Neural cell (in vitro differentiated cells): Measurements from ENCODE around the gene HS3ST2. TPM values are rescaled to one million over a fixed set of nuclear protein-coding genes. Genes with fewer than 3 reads are reported as not detected.

Source experiments
- H2AFZ ChIP-seq: fragments of 200-600, 300-800 bp; sonication (generic), shearing (Covaris generic); 2 replicates; pipeline ENCODE4 v1.6.0; 2014; ENCODE audit warnings: low read depth, mild to moderate bottlenecking, antibody characterized with exemption, low read length, moderate library complexity
- H3F3A ChIP-seq: fragments of 200-600 bp; shearing (Covaris generic); 2 replicates; pipeline ENCODE4 v1.6.1; 2016; ENCODE audit warnings: mild to moderate bottlenecking, moderate library complexity, mixed read lengths, antibody characterized with exemption, low read length; ENCODE audit not compliant: insufficient read depth, poor library complexity, severe bottlenecking
- H3K27ac ChIP-seq: fragments of 200-600, 300-800 bp; sonication (generic), shearing (Covaris generic); 2 replicates; pipeline ENCODE4 v1.5.1; 2014; ENCODE audit warnings: mild to moderate bottlenecking, low read length, moderate library complexity
- H3K27me3 ChIP-seq: fragments of 300-800, 200-600 bp; sonication (generic), shearing (Covaris generic); 2 replicates; pipeline ENCODE4 v1.6.0; 2014; ENCODE audit warnings: mild to moderate bottlenecking, low read depth, low read length, moderate library complexity; ENCODE audit not compliant: insufficient read depth
- H3K36me3 ChIP-seq: fragments of 300-800, 200-600 bp; sonication (generic), shearing (Covaris generic); 2 replicates; pipeline ENCODE4 v1.5.1; 2014; ENCODE audit warnings: mild to moderate bottlenecking, antibody characterized with exemption, low read length, moderate library complexity; ENCODE audit not compliant: insufficient read depth
- H3K4me2 ChIP-seq: fragments of 300-800, 200-600 bp; sonication (generic), shearing (Covaris generic); 2 replicates; pipeline ENCODE4 v1.6.0; 2014; ENCODE audit warnings: mild to moderate bottlenecking, low read length
- H3K4me3 ChIP-seq: fragments of 300-800, 200-600 bp; sonication (generic), shearing (Covaris generic); 2 replicates; pipeline ENCODE4 v1.5.1; 2014; ENCODE audit warnings: mild to moderate bottlenecking, low read length, moderate library complexity
- H3K79me2 ChIP-seq: fragments of 200-600 bp; shearing (Covaris generic); replicated peaks from 2 replicates; pipeline ENCODE4 v1.6.0; 2014; ENCODE audit warnings: mild to moderate bottlenecking, low read length, moderate library complexity; ENCODE audit not compliant: insufficient read depth
- H3K9ac ChIP-seq: fragments of 300-800, 200-600 bp; sonication (generic), shearing (Covaris generic); 2 replicates; pipeline ENCODE4 v1.6.1; 2016; ENCODE audit warnings: mild to moderate bottlenecking, low read length, mixed read lengths
- H3K9me2 ChIP-seq: fragments of 200-600 bp; shearing (Covaris generic); 2 replicates; pipeline ENCODE4 v1.6.1; 2016; ENCODE audit warnings: mild to moderate bottlenecking, low read length, mixed read lengths; ENCODE audit not compliant: insufficient read depth
- H3K9me3 ChIP-seq: fragments of 200-600, 300-800 bp; sonication (generic), shearing (Covaris generic); 2 replicates; pipeline ENCODE4 v1.6.1; 2016; ENCODE audit warnings: mild to moderate bottlenecking, mixed run types, low read length, moderate library complexity, mixed read lengths
- H4K20me1 ChIP-seq: fragments of 200-600 bp; shearing (Covaris generic); 2 replicates; pipeline ENCODE4 v1.6.1; 2016; ENCODE audit warnings: mild to moderate bottlenecking, mixed run types; ENCODE audit not compliant: insufficient read depth
- EP300 ChIP-seq: fragments of 450-650 bp; conservative IDR thresholded peaks from 2 replicates; pipeline ENCODE4 v1.6.1; 2014; ENCODE audit warnings: antibody characterized with exemption, mild to moderate bottlenecking, moderate library complexity; ENCODE audit not compliant: poor library complexity, severe bottlenecking
- EZH2 ChIP-seq: fragments of 200-600, 300-800 bp; shearing (Covaris generic), sonication (generic); IDR thresholded peaks from 2 replicates; pipeline ENCODE4 v1.6.1; 2014; ENCODE audit warnings: antibody characterized with exemption, low read length, borderline replicate concordance, mild to moderate bottlenecking; ENCODE audit not compliant: insufficient read depth, poor library complexity, severe bottlenecking
- MXI1 ChIP-seq: fragments of 450-650 bp; conservative IDR thresholded peaks from 2 replicates; pipeline ENCODE4 v1.6.1; 2014; ENCODE audit warnings: antibody characterized with exemption, mild to moderate bottlenecking; ENCODE audit not compliant: poor library complexity, severe bottlenecking
- POLR2AphosphoS5 ChIP-seq: IDR thresholded peaks from 2 replicates; pipeline ENCODE4 v1.6.1; 2012
- RAD21 ChIP-seq: fragments of 450-650 bp; conservative IDR thresholded peaks from 2 replicates; pipeline ENCODE4 v1.6.1; 2014; ENCODE audit warnings: antibody characterized with exemption, mild to moderate bottlenecking, moderate library complexity
- SMC3 ChIP-seq: fragments of 450-650 bp; conservative IDR thresholded peaks from 2 replicates; pipeline ENCODE4 v1.6.1; 2014; ENCODE audit warnings: antibody characterized with exemption, mild to moderate bottlenecking, moderate library complexity; ENCODE audit not compliant: poor library complexity
- TAF1 ChIP-seq: IDR thresholded peaks from 2 replicates; pipeline ENCODE4 v1.6.1; 2012; ENCODE audit warnings: low read depth
- polyA minus RNA-seq: library from RNA; depleted of rRNA, polyadenylated mRNA; stranded (reverse); fragments of >200 nt; gene quantifications from 2 replicates; pipeline ENCODE4 v1.2.3, GENCODE V29; 2014
- polyA plus RNA-seq: library from polyadenylated mRNA; depleted of rRNA; stranded (reverse); fragments of >200 nt; gene quantifications from 2 replicates; pipeline ENCODE4 v1.2.3, GENCODE V29; 2014
- TF ChIP-seq, protein P1 (sequence below): IDR thresholded peaks from 2 replicates; pipeline ENCODE4 v1.6.1; 2012; ENCODE audit warnings: borderline replicate concordance
- TF ChIP-seq, protein P2 (sequence below): fragments of 450-650 bp; IDR thresholded peaks from 2 replicates; pipeline ENCODE4 v1.5.1; 2014; ENCODE audit warnings: antibody characterized with exemption, mild to moderate bottlenecking, moderate library complexity; ENCODE audit not compliant: poor library complexity, severe bottlenecking

Gene HS3ST2
- polyA plus RNA-seq (0.36 and 3.0 TPM in 2 replicates), polyA minus RNA-seq (2.9 and 3.7 TPM in 2 replicates)

- no peaks in the 10 kb centered on the region for H3K36me3 ChIP-seq
- H3K27ac ChIP-seq: peak within 1 kb of the TSS; percentile 33
- TF ChIP-seq EP300 (no peak), RAD21 (peak; percentile 70), MXI1 (no peak), SMC3 (peak; percentile 69), POLR2AphosphoS5 (peak; percentile 24)
- TF ChIP-seq, protein P1, sequence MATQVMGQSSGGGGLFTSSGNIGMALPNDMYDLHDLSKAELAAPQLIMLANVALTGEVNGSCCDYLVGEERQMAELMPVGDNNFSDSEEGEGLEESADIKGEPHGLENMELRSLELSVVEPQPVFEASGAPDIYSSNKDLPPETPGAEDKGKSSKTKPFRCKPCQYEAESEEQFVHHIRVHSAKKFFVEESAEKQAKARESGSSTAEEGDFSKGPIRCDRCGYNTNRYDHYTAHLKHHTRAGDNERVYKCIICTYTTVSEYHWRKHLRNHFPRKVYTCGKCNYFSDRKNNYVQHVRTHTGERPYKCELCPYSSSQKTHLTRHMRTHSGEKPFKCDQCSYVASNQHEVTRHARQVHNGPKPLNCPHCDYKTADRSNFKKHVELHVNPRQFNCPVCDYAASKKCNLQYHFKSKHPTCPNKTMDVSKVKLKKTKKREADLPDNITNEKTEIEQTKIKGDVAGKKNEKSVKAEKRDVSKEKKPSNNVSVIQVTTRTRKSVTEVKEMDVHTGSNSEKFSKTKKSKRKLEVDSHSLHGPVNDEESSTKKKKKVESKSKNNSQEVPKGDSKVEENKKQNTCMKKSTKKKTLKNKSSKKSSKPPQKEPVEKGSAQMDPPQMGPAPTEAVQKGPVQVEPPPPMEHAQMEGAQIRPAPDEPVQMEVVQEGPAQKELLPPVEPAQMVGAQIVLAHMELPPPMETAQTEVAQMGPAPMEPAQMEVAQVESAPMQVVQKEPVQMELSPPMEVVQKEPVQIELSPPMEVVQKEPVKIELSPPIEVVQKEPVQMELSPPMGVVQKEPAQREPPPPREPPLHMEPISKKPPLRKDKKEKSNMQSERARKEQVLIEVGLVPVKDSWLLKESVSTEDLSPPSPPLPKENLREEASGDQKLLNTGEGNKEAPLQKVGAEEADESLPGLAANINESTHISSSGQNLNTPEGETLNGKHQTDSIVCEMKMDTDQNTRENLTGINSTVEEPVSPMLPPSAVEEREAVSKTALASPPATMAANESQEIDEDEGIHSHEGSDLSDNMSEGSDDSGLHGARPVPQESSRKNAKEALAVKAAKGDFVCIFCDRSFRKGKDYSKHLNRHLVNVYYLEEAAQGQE: no peak
- TF ChIP-seq, protein P2, sequence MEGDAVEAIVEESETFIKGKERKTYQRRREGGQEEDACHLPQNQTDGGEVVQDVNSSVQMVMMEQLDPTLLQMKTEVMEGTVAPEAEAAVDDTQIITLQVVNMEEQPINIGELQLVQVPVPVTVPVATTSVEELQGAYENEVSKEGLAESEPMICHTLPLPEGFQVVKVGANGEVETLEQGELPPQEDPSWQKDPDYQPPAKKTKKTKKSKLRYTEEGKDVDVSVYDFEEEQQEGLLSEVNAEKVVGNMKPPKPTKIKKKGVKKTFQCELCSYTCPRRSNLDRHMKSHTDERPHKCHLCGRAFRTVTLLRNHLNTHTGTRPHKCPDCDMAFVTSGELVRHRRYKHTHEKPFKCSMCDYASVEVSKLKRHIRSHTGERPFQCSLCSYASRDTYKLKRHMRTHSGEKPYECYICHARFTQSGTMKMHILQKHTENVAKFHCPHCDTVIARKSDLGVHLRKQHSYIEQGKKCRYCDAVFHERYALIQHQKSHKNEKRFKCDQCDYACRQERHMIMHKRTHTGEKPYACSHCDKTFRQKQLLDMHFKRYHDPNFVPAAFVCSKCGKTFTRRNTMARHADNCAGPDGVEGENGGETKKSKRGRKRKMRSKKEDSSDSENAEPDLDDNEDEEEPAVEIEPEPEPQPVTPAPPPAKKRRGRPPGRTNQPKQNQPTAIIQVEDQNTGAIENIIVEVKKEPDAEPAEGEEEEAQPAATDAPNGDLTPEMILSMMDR: peak; percentile 73
- peaks cover 84% of the 10 kb centered on the region for H3K27me3 ChIP-seq
- H3F3A ChIP-seq: no peaks in the 10 kb centered on the region
- peak within 1 kb of the TSS; percentile 71 for H3K9ac ChIP-seq
- H3K79me2 ChIP-seq: no peaks in the 10 kb centered on the region
- no peaks in the 10 kb centered on the region for H3K9me2 ChIP-seq
- peak within 1 kb of the TSS; percentile 67 for H3K4me2 ChIP-seq
- H3K9me3 ChIP-seq: no peaks in the 10 kb centered on the region
- H3K4me3 ChIP-seq: peak within 1 kb of the TSS; percentile 91
- H4K20me1 ChIP-seq: no peaks in the 10 kb centered on the region
- peak within 1 kb of the TSS; percentile 79 for H2AFZ ChIP-seq
Measured at GRCh38 chr16:22813948-22814710, at the start of gene HS3ST2. TSS of gene HS3ST2 (plus strand) at chr16:22814162. CDS start at chr16:22814611, 449 bp downstream.

DNA sequence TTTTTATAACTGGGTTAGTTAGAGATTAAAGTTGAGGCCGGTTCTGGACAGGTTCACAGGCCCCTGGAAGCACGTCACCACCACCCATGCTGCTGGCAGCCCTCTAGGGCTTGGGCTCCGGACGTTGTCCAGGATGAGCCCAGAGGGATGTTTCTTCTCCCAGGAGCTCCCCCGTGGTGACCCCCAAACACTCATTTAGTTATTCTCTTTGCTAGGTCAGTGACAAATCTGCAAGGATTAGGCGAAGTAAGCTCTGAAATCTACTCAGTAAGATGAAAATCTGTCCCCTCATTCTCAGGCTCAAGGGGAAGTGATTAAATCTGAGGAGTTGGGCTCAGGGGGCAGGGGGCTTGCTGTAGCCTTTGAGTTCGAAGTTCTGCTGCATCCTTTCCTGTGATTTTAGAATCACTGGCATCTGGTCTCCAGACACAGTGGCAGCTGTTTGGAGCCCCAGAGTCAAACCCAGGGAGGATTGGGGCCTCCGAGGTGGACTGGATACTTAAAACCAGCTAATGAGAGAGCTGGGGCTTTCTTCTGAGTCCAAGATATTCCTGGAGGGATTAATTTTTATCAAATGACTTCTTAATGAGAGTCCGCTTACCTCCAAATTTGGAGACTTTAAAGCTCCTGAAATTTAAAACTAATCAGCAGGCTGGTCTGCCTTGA lies 49.2 kb upstream of the HS3ST2 start:
- Histone ChIP-seq H3K79me2 (no peaks in the 10 kb centered on the region), H3K27me3 (no peaks in the 10 kb centered on the region), H3F3A (no peaks in the 10 kb centered on the region), H3K36me3 (no peaks in the 10 kb centered on the region), H3K9ac (no peak overlapping the region), H2AFZ (no peak overlapping the region), H3K4me3 (no peak overlapping the region), H3K9me2 (no peaks in the 10 kb centered on the region), H3K27ac (no peak overlapping the region), H3K9me3 (no peaks in the 10 kb centered on the region), H3K4me2 (no peak overlapping the region), H4K20me1 (no peaks in the 10 kb centered on the region)
- TF ChIP-seq EZH2: no peak
- no peak for TF ChIP-seq RAD21
- TF ChIP-seq TAF1: no peak
- TF ChIP-seq EP300: no peak
- TF ChIP-seq POLR2AphosphoS5: no peak
- TF ChIP-seq, protein P1: no peak
- no peak for TF ChIP-seq MXI1
- no peak for TF ChIP-seq SMC3
- TF ChIP-seq, protein P2: no peak
